Measurements from ENCODE around the gene GRN. TPM values are rescaled to one million over a fixed set of nuclear protein-coding genes. Genes with fewer than 3 reads are reported as not detected.

The GRN gene
- total and polyA plus RNA-seq, 2 of the 13 experiments (the other 11 are each of a cell fraction or from before 2014, with no cell fraction given): 86.6 to 143 TPM

- TF ChIP-seq ZNF280D (CRISPR knock-in tag; IDR thresholded peaks at IDR 0.05): no peak
- no peak for TF ChIP-seq BATF2 (CRISPR knock-in tag; IDR thresholded peaks at IDR 0.05)
- no peak for TF ChIP-seq GTF2F1 (IDR thresholded peaks at IDR 0.05; ENCODE audit: low read length)
- no peak for TF ChIP-seq KDM4B (CRISPR knock-in tag; IDR thresholded peaks at IDR 0.05)
- no peak for TF ChIP-seq TMF1 (CRISPR knock-in tag; IDR thresholded peaks at IDR 0.05; ENCODE audit: low read depth)
- TF ChIP-seq ZNF207 (IDR thresholded peaks at IDR 0.05; ENCODE audit: borderline replicate concordance): no peak
- no peak for TF ChIP-seq GATAD2A (CRISPR knock-in tag; IDR thresholded peaks at IDR 0.05)
- no peak; the same call in 1 of the 2 replicates for TF ChIP-seq KLF11 (CRISPR knock-in tag; IDR thresholded peaks at IDR 0.05)
- peak; percentile 43; the same call in 1 of the 2 replicates for TF ChIP-seq ZNF768 (CRISPR knock-in tag; IDR thresholded peaks at IDR 0.05)
- TF ChIP-seq SATB2 (CRISPR knock-in tag; IDR thresholded peaks at IDR 0.05): no peak
- TF ChIP-seq ZFP36L2 (CRISPR knock-in tag; IDR thresholded peaks at IDR 0.05): no peak
- TF ChIP-seq LCORL (IDR thresholded peaks at IDR 0.05): no peak
- peak; percentile 62 for TF ChIP-seq LCORL (CRISPR knock-in tag; IDR thresholded peaks at IDR 0.05)
- TF ChIP-seq MYNN (CRISPR knock-in tag; IDR thresholded peaks at IDR 0.05; ENCODE audit: low read depth): no peak
- peak; percentile 58; the same call in 1 of the 2 replicates for TF ChIP-seq MXD3 (CRISPR knock-in tag; IDR thresholded peaks at IDR 0.05)
- TF ChIP-seq ZNF34 (CRISPR knock-in tag; IDR thresholded peaks at IDR 0.05; ENCODE audit: borderline replicate concordance): no peak
- 0 out of 4 replicates have a peak, but pooled peaks of 1 of the 2 experiments have one; percentile 14 for TF ChIP-seq REST (IDR thresholded peaks at IDR 0.05; ENCODE audit: borderline replicate concordance in 1 of 2, low read depth in 1 of 2, low read length in 2 of 2)
- TF ChIP-seq SRSF9 (IDR thresholded peaks at IDR 0.05; ENCODE audit: borderline replicate concordance, insufficient read depth, low read depth, low read length, poor library complexity, severe bottlenecking): no peak
- no peak for TF ChIP-seq NFE2 (CRISPR knock-in tag; IDR thresholded peaks at IDR 0.05)
- TF ChIP-seq MIER2 (CRISPR knock-in tag; IDR thresholded peaks at IDR 0.05): no peak
- no peak for TF ChIP-seq ZSCAN9 (CRISPR knock-in tag; IDR thresholded peaks at IDR 0.05; ENCODE audit: borderline replicate concordance)
Observed at GRCh38 chr17:44374306-44375195, 29.4 kb downstream of the GRN start (continued).
